Liver (tissue), 3 donors: Measurements from ENCODE around the gene NKAPL.

ENCODE experiments used
- EGR1 ChIP-seq, 2 donors: IDR thresholded peaks; 2 replicates each; pipeline ENCODE4 v1.6.1; 2016 to 2018; ENCODE audit warnings: antibody characterized with exemption in 2 of 2, low read depth in 2 of 2
- GABPA ChIP-seq, 2 donors: IDR thresholded peaks in 1 of 2; conservative IDR thresholded peaks in 1 of 2; 2 replicates each; pipeline ENCODE4 v1.6.1; 2016; ENCODE audit warnings: antibody characterized with exemption in 2 of 2, mild to moderate bottlenecking in 1 of 2, moderate library complexity in 1 of 2
- HNF4G ChIP-seq: IDR thresholded peaks from 2 replicates; pipeline ENCODE4 v1.6.1; 2016; ENCODE audit warnings: antibody characterized with exemption
- JUND ChIP-seq, 2 donors: IDR thresholded peaks; 2 replicates each; pipeline ENCODE4 v1.6.1; 2016; ENCODE audit warnings: antibody characterized with exemption in 2 of 2
- RAD21 ChIP-seq, 2 donors: IDR thresholded peaks; 2 replicates each; pipeline ENCODE4 v1.6.1; 2016; ENCODE audit warnings: antibody characterized with exemption in 2 of 2, mild to moderate bottlenecking in 2 of 2
- SP1 ChIP-seq: IDR thresholded peaks from 2 replicates; pipeline ENCODE4 v1.6.1; 2018; ENCODE audit warnings: antibody characterized with exemption, mild to moderate bottlenecking
- TF ChIP-seq, protein P1 (sequence below): fragments of 150-350 bp; IDR thresholded peaks from 2 replicates; pipeline ENCODE4 v1.5.1; 2017; ENCODE audit warnings: improper control_type of control experiment, low read depth, low read length; ENCODE audit not compliant: missing input control
- TF ChIP-seq, protein P2 (sequence below): IDR thresholded peaks from 2 replicates; pipeline ENCODE4 v1.6.1; 2016; ENCODE audit warnings: antibody characterized with exemption, mild to moderate bottlenecking
- TF ChIP-seq, protein P3 (sequence below): IDR thresholded peaks from 2 replicates; pipeline ENCODE4 v1.6.1; 2016; ENCODE audit warnings: antibody characterized with exemption
- donor health status: healthy.
- donor health status: healthy.

DNA sequence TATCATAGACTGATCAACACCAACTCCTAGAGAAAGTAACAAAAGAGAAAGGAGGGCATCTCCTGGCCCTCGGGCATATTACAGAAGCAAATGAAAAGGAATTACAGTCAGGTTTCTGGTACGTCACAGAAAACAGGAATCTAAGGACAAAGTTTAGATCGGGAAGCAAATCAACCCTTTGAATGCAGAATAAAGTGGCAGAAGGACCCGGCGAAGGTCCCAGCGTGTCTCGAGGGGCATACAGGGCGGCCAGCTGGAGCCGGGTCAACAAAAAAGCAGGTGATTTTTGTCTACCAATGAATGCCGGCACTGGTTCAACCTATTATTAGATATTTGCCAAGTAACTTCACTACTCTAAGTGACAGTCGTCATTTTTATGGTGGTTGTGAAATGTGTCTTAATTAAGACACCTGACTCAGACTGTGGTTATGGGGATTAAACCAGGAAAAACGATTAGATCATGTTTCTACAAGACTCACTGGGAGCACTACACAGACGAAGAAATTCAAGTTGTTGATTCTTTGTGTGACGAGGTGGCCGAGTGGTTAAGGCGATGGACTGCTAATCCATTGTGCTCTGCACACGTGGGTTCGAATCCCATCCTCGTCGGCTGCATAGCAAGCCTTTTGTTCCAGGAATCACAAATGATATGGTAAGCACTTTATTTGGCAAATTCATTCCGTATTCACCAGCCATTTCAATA, 46.4 kb upstream of the NKAPL start:
- TF ChIP-seq HNF4G (no peak), GABPA (IDR thresholded peaks at IDR 0.05 in 1 of 2, conservative IDR thresholded peaks at IDR 0.05 in 1 of 2) (no peak), SP1 (no peak), JUND (IDR thresholded peaks at IDR 0.05) (no peak), RAD21 (IDR thresholded peaks at IDR 0.05) (no peak), EGR1 (IDR thresholded peaks at IDR 0.05; ENCODE audit: low read depth in 2 of 2) (no peak)
- TF ChIP-seq, protein P1, sequence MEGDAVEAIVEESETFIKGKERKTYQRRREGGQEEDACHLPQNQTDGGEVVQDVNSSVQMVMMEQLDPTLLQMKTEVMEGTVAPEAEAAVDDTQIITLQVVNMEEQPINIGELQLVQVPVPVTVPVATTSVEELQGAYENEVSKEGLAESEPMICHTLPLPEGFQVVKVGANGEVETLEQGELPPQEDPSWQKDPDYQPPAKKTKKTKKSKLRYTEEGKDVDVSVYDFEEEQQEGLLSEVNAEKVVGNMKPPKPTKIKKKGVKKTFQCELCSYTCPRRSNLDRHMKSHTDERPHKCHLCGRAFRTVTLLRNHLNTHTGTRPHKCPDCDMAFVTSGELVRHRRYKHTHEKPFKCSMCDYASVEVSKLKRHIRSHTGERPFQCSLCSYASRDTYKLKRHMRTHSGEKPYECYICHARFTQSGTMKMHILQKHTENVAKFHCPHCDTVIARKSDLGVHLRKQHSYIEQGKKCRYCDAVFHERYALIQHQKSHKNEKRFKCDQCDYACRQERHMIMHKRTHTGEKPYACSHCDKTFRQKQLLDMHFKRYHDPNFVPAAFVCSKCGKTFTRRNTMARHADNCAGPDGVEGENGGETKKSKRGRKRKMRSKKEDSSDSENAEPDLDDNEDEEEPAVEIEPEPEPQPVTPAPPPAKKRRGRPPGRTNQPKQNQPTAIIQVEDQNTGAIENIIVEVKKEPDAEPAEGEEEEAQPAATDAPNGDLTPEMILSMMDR, result no peak
- TF ChIP-seq, protein P2, sequence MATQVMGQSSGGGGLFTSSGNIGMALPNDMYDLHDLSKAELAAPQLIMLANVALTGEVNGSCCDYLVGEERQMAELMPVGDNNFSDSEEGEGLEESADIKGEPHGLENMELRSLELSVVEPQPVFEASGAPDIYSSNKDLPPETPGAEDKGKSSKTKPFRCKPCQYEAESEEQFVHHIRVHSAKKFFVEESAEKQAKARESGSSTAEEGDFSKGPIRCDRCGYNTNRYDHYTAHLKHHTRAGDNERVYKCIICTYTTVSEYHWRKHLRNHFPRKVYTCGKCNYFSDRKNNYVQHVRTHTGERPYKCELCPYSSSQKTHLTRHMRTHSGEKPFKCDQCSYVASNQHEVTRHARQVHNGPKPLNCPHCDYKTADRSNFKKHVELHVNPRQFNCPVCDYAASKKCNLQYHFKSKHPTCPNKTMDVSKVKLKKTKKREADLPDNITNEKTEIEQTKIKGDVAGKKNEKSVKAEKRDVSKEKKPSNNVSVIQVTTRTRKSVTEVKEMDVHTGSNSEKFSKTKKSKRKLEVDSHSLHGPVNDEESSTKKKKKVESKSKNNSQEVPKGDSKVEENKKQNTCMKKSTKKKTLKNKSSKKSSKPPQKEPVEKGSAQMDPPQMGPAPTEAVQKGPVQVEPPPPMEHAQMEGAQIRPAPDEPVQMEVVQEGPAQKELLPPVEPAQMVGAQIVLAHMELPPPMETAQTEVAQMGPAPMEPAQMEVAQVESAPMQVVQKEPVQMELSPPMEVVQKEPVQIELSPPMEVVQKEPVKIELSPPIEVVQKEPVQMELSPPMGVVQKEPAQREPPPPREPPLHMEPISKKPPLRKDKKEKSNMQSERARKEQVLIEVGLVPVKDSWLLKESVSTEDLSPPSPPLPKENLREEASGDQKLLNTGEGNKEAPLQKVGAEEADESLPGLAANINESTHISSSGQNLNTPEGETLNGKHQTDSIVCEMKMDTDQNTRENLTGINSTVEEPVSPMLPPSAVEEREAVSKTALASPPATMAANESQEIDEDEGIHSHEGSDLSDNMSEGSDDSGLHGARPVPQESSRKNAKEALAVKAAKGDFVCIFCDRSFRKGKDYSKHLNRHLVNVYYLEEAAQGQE, result no peak
- TF ChIP-seq, protein P3, sequence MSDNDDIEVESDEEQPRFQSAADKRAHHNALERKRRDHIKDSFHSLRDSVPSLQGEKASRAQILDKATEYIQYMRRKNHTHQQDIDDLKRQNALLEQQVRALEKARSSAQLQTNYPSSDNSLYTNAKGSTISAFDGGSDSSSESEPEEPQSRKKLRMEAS, result no peak
